ENCODE results near the gene NEMP2. TPM values are rescaled to one million over a fixed set of nuclear protein-coding genes. Genes with fewer than 3 reads are reported as not detected.
"Not testable (repeated sequence)": the region's sequence is repeated elsewhere in the genome, so short reads cannot be mapped to it uniquely, and the experiment has no call there.

The NEMP2 gene
- total RNA-seq, 1 donor from 2014 or later = 2.1 TPM

- H3K4me1 Mint-ChIP-seq (ENCODE audit: low read depth, unreplicated experiment) = peaks cover 7% of the 10 kb centered on the region
- no peaks in the 10 kb centered on the region for H3K9me3 Mint-ChIP-seq (ENCODE audit: unreplicated experiment)
- no peak for TF ChIP-seq CTCF (IDR thresholded peaks at IDR 0.05; ENCODE audit: partially characterized antibody, unreplicated experiment)
- no peaks in the 10 kb centered on the region for H3K27me3 Mint-ChIP-seq (ENCODE audit: unreplicated experiment)
- no peak overlapping the region for H3K4me3 Mint-ChIP-seq (ENCODE audit: unreplicated experiment)
- no peaks in the 10 kb centered on the region for H3K36me3 Mint-ChIP-seq (ENCODE audit: unreplicated experiment)
- H3K27ac Mint-ChIP-seq (ENCODE audit: unreplicated experiment) = no peak overlapping the region
- no peak for DNase-seq
Measured at GRCh38 chr2:190500054-190500502, 34.4 kb downstream of the NEMP2 start.

- no peak overlapping the region for H3K27ac Mint-ChIP-seq (ENCODE audit: unreplicated experiment)
- no peak for DNase-seq
- no peak overlapping the region for H3K4me3 Mint-ChIP-seq (ENCODE audit: unreplicated experiment)
- H3K36me3 Mint-ChIP-seq (ENCODE audit: unreplicated experiment) = no peaks in the 10 kb centered on the region
- no peaks in the 10 kb centered on the region for H3K27me3 Mint-ChIP-seq (ENCODE audit: unreplicated experiment)
- H3K4me1 Mint-ChIP-seq (ENCODE audit: low read depth, unreplicated experiment) = peaks cover 7% of the 10 kb centered on the region
- TF ChIP-seq CTCF (IDR thresholded peaks at IDR 0.05; ENCODE audit: partially characterized antibody, unreplicated experiment) = no peak
- peaks cover 1% of the 10 kb centered on the region for H3K9me3 Mint-ChIP-seq (ENCODE audit: unreplicated experiment)
Measured at GRCh38 chr2:190499273-190499672, 35.2 kb downstream of the NEMP2 start.

- H3K27ac Mint-ChIP-seq (ENCODE audit: unreplicated experiment) = no peak overlapping the region
Measured at GRCh38 chr2:190497428-190497827, 37.1 kb downstream of the NEMP2 start.

GRCh38 chr2:190494600-190495227 is 39.8 kb downstream of the NEMP2 start:
- H3K36me3 Mint-ChIP-seq (ENCODE audit: unreplicated experiment) = peaks cover 24% of the 10 kb centered on the region
- H3K4me1 Mint-ChIP-seq (ENCODE audit: low read depth, unreplicated experiment); H3K27ac Mint-ChIP-seq (ENCODE audit: unreplicated experiment); H3K27me3 Mint-ChIP-seq (ENCODE audit: unreplicated experiment); DNase-seq; H3K4me3 Mint-ChIP-seq (ENCODE audit: unreplicated experiment); H3K9me3 Mint-ChIP-seq (ENCODE audit: unreplicated experiment): not testable (repeated sequence)

More at GRCh38 chr2:190497428-190497827, 37.1 kb downstream of the NEMP2 start:
- Mint-ChIP-seq H3K36me3 (ENCODE audit: unreplicated experiment) (peaks cover 8% of the 10 kb centered on the region), H3K4me3 (ENCODE audit: unreplicated experiment) (no peak overlapping the region), H3K27me3 (ENCODE audit: unreplicated experiment) (no peaks in the 10 kb centered on the region), H3K4me1 (ENCODE audit: low read depth, unreplicated experiment) (no peaks in the 10 kb centered on the region), H3K9me3 (ENCODE audit: unreplicated experiment) (peaks cover 1% of the 10 kb centered on the region)
- DNase-seq = no peak
- no peak for TF ChIP-seq CTCF (IDR thresholded peaks at IDR 0.05; ENCODE audit: partially characterized antibody, unreplicated experiment)

- Mint-ChIP-seq H3K4me3 (ENCODE audit: unreplicated experiment) (no peak overlapping the region), H3K36me3 (ENCODE audit: unreplicated experiment) (peaks cover 24% of the 10 kb centered on the region), H3K9me3 (ENCODE audit: unreplicated experiment) (peaks cover 1% of the 10 kb centered on the region), H3K27ac (ENCODE audit: unreplicated experiment) (no peak overlapping the region), H3K27me3 (ENCODE audit: unreplicated experiment) (no peaks in the 10 kb centered on the region), H3K4me1 (ENCODE audit: low read depth, unreplicated experiment) (peaks cover 10% of the 10 kb centered on the region)
- DNase-seq = no peak
- TF ChIP-seq CTCF (IDR thresholded peaks at IDR 0.05; ENCODE audit: partially characterized antibody, unreplicated experiment) = no peak
Measured at GRCh38 chr2:190493095-190493494, 41.4 kb downstream of the NEMP2 start.

All from glutamatergic neuron (in vitro differentiated cells).